Fibroblast of the aortic adventitia (primary cell): Measurements from ENCODE around the gene SMC1B. TPM values are rescaled to one million over a fixed set of nuclear protein-coding genes. Genes with fewer than 3 reads are reported as not detected.

ENCODE experiments used
- DNase-seq: peaks from one replicate; pipeline ENCODE4 v3.0.0-alpha.2; 2010; ENCODE audit warnings: low read depth
- H3K4me3 ChIP-seq: 2 replicates; pipeline ENCODE4 v1.5.1; 2011; ENCODE audit warnings: low read depth, mild to moderate bottlenecking, control low read depth, low read length, moderate library complexity
- CTCF ChIP-seq: IDR thresholded peaks from 2 replicates; pipeline ENCODE4 v1.5.1; 2011; ENCODE audit warnings: mild to moderate bottlenecking, low read length, control low read depth, inconsistent platforms; ENCODE audit not compliant: insufficient read depth
- total RNA-seq: library from RNA; depleted of rRNA; stranded (reverse); fragments of >200 nt; gene quantifications from 2 replicates; pipeline ENCODE4 v1.2.3, GENCODE V29; 2012; ENCODE audit warnings: low replicate concordance

The SMC1B gene
- total RNA-seq, 1 donor = 0.09 TPM

- no peak for DNase-seq
- H3K4me3 ChIP-seq = no peak overlapping the region
- TF ChIP-seq CTCF = no peak
Observed at GRCh38 chr22:45430871-45431270, 17.5 kb upstream of the SMC1B start.

GRCh38 chr22:45429981-45430775 is 16.8 kb upstream of the SMC1B start:
- DNase-seq = no peak
- no peak for TF ChIP-seq CTCF
- no peak overlapping the region for H3K4me3 ChIP-seq

GRCh38 chr22:45429424-45429823 is 16.0 kb upstream of the SMC1B start:
- no peak for TF ChIP-seq CTCF
- H3K4me3 ChIP-seq = no peak overlapping the region
- DNase-seq = no peak

GRCh38 chr22:45428391-45429385 is 15.3 kb upstream of the SMC1B start:
- H3K4me3 ChIP-seq = no peak overlapping the region
- TF ChIP-seq CTCF = no peak
- DNase-seq = no peak

- no peak for TF ChIP-seq CTCF
- DNase-seq = no peak
- H3K4me3 ChIP-seq = no peak overlapping the region
Observed at GRCh38 chr22:45427114-45427513, 13.7 kb upstream of the SMC1B start.

- H3K4me3 ChIP-seq = no peak overlapping the region
- no peak for TF ChIP-seq CTCF
- DNase-seq = no peak
Observed at GRCh38 chr22:45426387-45426786, 13.0 kb upstream of the SMC1B start.
